ENCODE results near the gene PTPRG.

PTPRG gene

DNA sequence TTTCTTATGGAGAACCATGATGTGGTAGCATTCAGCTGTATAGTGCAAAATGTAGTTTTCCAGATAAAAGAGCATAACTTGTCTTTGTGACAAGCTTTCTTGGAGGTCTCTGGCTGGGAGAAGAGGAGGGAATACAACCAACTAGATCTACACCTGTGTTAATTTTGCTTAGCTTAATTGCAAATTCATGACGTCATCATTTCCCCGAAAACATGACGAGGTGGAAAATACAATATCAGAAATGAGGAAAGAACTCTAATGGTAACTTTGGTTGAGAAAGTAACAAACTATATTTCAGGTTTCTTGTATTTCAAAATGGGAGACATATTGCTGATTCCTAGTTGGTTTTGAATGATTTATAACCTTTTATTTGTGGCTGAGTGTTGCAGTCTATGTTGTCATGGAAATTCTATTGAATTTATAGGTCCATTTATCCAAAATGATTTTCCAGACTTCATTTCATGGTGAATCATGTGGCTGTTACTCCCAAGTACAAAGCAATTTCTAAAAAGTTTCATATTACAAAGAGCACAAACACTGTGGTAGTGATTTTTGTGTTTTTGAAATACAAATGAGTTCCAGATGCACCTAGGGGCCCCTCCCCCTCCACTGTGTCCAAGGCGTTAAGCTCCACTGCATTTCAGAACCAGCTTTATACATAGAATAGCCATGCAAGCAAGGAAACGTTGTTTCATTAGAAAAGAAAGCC is 504.8 kb downstream of the PTPRG start:
- DNase-seq (ENCODE audit: low spot score), result no peak

DNA sequence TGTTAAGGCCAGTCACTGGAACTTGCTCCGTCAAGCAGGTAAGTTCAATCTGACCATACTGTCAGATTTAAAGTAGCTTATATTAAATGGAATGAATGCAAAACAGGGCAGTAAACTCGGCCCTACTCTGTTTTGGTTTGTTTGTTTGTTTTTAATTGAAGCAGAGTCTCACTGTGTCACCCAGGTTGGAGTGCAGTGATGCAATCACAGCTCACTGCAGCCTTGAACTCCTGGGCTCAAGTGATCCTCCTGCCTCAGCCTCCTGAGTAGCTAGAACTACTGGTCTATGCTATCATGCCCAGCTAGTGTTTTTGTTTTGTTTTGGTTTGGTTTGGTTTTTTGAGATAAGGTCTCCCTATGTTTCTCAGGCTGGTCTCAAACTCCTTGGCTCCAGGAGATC is 507.0 kb downstream of the PTPRG start:
- no peak for DNase-seq (ENCODE audit: low spot score)

DNA sequence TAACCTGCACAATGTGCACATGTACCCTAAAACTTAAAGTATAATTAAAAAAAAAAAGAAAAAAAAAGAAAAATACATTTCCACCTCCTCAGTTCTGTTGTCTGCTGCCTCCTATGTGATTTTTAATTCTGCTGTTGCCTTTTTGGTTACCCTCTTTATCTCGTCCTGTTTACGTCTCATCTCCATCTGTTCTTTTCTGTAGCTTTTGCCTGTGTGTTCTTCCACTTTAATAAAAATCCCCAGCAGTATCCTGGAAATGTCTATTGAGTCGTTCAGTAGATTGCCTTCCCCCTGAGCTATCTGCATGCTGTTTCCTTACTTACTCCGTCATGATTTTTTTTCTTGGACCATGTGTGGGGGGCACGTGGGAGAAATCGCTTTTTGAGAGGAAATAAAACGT is 509.5 kb downstream of the PTPRG start:
- DNase-seq (ENCODE audit: low spot score), result no peak

DNA sequence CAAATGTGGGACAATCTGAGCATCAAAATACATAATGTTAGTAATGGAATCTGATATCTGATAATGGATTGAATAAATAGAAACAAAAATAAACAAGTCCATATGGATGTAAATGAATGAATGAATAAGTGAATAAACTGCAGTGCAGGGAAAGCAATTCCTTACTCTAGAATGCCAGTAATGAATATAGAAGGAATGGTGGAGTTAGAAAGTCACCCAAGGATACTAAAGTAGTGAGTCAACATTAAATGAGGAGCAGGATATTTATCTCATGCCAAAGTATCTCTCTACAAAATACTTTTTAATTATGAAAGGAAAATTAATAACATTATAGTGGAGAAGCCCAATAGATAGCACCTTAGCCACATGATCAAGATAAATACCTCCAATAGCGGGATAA is 511.7 kb downstream of the PTPRG start:
- no peak for DNase-seq (ENCODE audit: low spot score)

DNA sequence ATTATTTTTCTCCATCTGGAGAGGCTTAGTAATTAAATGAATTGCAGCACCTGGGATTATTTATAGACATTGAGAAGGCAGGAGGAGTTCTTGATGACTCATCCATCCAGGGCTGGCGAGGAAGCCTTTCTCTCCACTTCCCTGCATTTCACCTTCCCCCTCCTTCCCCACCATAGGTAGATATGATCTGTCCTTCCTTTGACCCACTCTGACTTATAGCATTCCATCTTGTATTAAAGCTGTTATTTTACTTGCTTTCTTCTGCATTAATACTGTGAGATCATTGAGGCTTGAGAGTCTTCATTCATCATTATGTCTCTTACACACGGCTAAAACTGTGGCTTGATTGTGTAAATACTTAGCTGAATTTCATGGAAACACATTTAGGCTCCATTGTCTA is 523.2 kb downstream of the PTPRG start:
- no peak for DNase-seq (ENCODE audit: low spot score)

DNA sequence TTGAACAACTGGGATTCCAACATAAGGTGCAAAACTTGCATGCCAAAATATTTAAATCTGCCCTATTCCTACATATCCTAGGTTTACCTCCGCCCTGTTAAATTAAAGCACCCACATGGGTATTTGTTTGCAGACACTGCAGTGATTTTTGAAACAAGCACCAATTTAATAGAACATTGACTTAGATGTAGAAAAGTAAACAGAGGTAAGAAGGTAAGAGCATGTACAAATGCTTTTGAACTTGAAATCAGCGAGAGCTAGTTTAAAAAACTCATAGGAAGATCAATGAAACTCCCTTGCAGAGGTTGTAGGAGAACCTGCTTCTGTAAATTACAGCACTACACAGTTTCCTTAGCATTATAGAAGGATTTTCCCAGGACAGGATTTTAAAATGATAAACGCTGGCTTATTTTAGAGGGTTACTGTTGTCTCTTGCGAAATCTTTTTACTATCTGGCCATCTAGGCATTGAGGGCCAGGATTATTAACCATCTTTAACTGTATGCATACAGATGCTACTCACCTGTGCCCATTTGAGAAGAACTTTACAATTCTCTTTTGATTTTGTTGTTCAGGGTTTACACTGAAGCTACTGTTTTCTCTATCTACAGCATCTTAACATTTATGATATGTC is 527.2 kb downstream of the PTPRG start:
- DNase-seq (ENCODE audit: low spot score), result no peak

DNA sequence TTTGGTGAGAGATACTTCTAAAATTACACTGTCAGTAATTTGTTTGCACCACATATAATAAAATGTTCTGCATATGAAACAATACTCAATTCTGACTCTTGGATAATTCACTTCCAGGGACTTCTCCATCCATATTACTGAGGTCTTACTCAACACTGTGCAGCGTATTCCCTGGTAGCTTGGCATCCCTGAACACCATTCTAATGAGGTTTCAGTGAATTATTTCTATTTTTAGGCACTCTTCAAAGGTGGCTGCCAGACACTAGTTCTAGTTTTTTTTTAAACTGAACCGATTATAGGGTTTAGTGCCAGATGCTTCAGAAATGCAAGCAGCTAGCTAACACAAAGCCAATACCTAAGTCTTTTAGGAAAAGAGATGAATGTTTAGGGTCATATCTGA is 528.7 kb downstream of the PTPRG start:
- DNase-seq (ENCODE audit: low spot score), result no peak

DNA sequence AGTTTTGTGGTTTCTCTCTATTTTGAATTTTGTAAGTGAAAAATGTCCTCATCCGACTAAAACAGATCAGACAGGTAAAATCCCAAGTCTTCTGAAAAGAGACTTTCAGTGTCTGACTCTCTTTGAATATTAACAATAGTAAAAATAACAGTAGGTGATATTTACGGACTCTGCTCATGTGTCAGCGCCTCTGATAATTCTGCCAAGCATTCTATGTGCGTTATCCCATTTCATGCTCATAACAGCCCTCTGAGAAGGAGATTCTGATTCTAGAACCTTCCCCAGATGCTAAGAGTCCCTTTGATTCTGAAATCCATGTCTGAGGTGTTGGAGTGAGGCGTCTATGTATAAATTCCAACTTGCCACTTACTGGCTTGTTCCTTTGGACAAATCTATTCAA is 529.1 kb downstream of the PTPRG start:
- DNase-seq (ENCODE audit: low spot score), result no peak

DNA sequence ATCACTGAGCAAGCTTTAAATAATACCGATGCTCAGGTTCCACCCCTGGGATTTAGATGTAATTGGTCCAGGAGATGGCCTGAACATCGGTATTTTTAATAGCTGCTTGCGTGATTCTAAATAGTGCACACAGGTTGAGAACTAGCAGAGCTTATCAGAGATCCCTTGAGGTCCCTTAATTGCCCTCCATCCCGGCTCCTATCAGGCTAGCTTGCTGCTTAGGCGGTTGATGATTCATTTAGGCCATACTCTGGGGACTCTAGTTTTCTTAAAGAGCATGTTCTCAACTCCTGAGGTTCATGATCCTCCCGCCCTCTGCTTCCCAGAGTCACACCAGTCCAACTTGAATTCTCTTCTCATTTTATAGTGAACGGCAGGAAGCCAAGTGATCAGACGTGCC is 531.7 kb downstream of the PTPRG start:
- DNase-seq (ENCODE audit: low spot score), result no peak

DNA sequence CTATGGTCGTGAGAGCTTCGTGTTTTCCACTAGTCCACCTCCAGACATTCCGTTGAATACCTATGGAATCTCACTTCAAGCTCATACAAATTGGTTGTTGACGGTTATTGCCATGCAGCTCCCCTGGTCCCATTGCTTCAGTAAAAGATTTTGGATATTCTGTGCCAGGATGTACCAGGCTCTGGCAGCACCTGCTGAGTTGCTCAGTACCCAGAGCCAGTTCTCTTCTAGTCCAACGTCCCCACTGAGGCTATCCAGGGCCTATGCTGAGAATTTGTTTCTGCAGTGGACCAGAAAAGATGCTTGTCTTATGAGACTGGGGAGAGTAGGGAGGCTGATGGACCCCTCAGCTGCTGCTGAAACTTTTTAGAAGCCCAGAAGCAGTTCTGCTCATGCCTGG is 533.1 kb downstream of the PTPRG start:
- no peak for DNase-seq (ENCODE audit: low spot score)

DNA sequence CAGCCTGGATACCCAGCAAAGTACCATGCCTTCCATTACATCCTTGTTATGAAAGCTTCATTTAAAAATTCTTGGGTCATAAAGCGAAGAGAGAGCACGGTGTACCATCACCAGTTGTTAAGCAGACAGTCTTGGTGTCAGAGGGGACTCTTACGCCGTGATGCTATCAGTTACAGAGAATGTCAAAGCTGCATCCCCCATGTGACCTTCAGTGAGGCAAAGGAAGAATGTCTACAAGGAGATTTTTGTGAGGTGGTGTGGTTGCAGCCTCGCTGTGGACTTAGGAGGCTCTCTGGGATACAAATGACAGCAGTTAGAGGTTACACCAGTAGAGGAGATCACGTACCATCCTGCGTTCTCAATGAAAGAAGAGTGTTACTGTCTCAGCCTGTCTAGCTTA is 533.7 kb downstream of the PTPRG start:
- no peak for DNase-seq (ENCODE audit: low spot score)

DNA sequence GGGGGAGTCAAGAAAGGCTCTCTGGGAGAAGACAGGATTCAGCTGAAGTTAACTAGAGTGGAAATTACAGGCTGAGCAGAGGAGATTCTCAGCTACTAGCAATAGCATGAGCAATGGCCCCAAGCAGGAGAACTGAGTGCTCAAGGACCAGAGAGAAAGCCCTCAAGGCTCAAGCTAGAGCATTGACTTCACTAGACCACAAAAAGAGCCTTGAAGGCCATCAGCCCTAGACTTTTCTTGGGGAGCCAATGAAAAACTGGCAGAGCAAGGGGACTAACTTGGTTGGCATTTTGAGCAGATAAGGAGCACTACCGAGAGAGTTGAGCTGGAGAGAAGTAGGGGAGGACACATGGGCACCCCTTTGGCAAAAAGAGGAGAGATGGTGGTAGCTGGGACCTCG is 534.4 kb downstream of the PTPRG start:
- no peak for DNase-seq (ENCODE audit: low spot score)

DNA sequence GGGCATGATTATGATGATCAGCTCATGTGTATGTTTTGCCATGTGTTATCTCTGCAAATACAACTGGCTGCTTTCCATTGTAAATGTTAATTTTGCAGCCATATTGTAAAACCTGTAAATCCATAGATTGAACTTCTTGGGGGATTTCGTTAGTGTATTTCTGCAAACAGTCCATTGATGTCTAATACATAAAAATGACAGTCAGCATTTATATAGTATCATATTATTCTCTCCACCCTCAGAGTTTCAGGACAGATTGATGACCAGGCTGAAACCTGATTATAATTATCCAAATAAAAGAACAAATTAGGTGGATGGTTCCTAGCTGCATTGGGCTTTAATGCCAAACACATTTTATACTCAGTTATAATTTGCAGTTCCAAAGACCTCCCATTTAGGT is 535.1 kb downstream of the PTPRG start:
- DNase-seq (ENCODE audit: low spot score), result no peak

DNA sequence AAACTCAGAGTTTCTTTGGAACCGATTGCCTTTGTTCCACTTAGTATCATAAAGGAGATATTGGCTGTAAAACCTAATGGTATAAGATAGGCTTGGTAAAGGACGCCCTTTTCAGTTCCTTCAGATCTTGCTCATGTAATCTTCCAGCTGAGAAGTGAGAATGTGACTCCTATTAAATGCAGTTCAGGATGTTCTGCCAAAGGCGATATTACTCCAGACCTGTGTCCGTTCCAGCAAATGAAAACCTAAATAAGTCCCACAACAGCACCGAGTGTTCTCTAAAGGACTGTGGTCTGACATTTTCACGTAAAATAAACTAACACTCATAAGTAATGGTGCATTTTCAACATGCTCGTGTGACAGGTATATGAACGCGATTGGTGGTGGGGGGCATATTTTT is 535.8 kb downstream of the PTPRG start:
- no peak for DNase-seq (ENCODE audit: low spot score)

DNA sequence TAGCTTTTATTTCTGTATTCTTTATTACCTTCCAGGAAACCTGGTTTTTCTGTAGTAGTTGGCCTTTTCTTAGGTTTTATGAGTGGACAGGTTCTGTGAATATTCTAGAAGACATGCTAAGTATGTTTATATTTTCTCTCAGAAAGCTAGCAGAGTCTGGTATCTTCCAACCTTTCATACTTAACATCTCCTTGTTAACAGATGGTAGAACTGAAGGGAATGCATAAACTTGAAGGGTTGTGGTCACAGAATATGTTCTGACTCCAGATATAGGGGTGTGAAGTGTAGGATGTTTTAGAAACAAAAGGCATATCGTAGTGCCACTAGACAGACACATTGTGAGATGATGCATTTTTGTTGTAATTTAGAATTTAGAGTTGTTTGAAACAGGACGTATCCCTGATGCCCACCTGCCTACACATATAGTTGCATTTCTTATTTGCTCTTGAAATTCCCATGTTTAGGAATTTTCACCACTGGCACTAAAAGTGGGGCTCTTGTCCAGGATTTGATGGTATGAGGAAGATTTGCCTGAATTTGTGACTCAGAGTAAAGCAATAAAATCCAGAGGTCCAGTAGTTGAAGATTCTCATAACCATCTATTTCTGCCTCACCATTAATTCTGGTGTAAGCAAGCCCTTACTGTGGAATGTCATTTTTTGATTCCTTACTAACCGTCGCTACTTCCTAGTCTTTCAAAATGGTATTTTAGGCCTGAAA is 537.4 kb downstream of the PTPRG start:
- no peak for DNase-seq (ENCODE audit: low spot score)

DNA sequence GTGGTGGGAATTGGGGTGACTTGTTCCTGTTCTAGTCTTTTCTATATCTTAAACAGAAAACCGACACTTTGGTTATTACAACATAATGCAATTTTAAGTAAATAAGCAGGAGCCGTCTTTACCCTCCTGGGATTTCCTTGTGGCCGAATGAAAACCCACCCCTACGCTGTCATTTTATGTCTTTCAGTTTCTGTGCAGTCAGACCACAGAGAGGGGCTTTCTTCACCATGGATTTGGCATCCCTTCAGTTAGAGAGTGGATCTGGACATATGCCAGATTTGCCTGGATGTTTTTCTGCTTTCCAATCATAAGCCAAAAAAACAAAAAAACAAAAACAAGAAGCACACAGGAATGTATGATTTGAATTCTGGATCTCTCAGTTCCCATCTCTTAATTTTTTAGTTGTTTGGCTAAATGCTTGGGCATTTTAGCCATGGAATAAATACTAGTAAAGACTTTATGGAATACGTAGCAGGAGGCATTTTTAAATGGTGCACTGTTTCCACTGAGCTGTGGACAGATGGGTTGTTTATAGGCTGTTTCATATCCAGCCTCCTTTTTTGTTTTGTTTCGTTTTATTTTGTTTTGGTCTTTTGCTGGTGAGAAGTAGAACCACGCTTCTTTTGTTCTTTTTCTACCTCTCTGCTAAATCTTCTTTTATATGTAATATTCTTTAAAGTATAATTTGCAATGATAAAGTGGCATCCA is 539.1 kb downstream of the PTPRG start:
- DNase-seq (ENCODE audit: low spot score), result no peak

DNA sequence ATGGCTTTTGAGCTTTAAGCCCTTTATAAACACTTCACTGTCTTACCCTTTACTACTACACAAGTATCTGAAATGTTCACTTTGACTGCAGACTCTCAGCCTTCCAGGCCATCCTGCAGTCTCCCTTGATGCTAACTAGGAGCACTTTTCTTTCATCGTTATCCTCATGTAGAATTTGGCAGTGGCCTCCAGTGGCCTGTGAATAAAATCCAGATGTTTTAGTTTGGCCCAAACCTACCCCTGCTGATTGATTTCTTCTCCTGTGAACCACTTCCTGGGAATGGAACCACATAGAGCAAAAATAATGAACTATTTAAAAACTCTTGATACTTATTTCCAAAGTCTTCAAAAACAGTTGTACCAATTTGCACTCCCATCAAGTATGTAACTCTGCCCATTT is 540.1 kb downstream of the PTPRG start:
- DNase-seq (ENCODE audit: low spot score), result no peak

DNA sequence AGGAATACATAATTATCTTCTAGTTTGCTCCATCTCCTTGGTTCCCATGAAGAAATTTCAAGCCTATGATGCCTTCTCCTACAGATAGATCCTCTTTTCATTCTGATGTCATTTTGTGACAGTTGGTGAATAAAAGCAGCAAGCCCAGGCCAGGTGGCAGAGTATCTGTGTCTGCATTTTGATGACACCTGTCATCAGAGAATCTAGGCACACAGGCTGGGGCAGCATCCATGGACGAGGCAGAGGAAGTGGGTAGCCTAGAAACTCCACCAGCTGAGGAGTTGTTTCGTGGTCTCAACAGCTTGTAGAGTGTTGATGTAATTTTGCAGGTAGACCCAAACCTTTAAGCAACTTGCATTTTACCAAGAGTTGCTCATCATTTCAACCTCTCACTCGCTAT is 542.2 kb downstream of the PTPRG start:
- no peak for DNase-seq (ENCODE audit: low spot score)

DNA sequence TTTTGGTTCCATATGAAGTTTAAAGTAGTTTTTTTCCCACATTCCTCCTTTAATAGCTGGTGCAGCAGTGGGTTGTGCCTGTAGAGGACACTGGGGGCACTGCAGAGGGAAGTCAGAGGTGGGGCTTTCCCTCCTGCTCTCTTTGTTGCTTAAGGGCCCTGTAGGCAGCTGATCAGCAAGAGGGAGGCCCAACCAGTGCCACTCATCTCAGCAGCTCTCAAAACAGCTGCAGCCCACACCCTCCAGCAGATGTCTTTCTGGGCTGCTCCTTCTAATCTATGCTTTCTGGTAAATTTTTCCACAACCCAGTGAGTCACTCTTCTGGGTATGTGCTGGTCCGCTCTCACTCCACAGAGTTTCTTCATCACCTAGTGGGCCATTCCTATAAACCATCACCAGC is 548.2 kb downstream of the PTPRG start:
- no peak for DNase-seq (ENCODE audit: low spot score)

DNA sequence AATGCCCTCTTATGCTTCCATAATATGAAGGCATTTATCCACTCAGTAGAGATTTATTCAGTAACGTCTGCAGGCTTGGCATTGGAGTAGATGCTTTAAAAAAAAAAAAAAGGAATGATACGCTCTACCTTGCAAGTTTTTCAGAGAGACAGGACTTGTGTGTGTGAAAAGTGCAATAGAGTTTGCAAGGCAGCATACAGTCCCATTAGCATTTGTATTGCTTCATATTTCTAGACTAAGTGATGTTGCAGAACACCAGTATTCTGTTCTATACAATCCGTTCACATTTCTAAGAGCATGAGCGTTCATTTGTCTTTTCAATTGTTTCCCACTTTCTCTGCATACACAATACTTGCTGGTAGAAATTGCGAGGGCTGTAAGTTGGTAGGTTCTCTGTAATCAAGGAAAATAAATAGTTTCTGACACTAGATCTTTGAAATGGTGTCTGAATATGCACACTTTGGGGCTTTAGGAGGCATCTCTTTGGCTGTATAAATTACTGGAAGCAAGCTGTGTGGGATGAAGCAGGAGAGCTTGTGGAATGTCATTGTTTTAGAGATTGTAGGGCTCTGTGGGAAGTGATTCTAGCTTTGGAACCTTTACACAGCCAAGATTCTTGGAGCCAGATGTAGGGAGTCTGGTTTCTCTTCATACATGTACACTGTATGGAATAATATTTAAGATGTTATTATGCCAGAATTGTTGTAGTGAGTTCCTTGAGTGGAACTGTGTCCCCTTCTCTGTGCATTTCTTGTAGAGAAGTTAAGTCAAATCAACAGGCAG is 549.3 kb downstream of the PTPRG start:
- no peak for DNase-seq (ENCODE audit: low spot score)

DNA sequence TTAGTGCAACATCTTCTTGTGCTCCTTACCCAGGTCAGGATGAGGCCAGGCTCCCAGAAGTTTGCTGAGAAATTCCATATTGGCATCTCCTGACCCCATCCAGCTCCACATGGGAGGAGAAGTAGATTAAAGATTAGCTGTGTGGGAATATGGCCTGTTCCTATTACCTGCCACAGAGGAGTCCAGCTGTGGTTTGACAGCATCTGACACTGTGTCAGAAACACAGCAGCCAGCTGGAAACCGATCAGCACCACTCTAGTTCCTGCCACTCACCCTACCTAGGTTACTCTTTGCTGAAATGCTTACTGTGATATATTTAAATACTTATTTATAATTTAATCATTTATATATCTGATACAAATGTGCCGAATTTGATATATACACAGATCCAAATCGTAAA is 551.7 kb downstream of the PTPRG start:
- no peak for DNase-seq (ENCODE audit: low spot score)

DNA sequence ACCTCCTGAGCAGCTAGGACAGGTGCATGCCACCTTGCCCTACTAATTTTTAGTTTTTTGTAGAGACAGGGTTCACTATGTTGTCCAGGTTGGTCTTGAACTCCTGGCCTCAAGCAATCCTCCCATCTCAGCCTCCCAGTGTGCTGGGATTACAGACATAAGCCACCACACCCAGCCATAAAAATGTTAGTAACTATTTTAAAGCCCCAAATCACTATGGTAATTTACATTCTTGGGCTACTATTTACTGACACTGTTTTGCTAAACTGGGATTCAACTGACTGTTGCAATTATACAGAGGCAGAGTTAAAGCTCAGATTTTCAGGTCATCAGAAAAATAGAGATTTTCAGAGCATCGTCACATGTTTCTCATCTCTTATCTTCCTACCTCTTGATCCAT is 553.4 kb downstream of the PTPRG start:
- no peak for DNase-seq (ENCODE audit: low spot score)
